ENCODE results near the gene STX11.

The STX11 gene

GRCh38 chr6:144143106-144143505 lies 7.2 kb upstream of the STX11 start:
- DNase-seq = no peak

DNA sequence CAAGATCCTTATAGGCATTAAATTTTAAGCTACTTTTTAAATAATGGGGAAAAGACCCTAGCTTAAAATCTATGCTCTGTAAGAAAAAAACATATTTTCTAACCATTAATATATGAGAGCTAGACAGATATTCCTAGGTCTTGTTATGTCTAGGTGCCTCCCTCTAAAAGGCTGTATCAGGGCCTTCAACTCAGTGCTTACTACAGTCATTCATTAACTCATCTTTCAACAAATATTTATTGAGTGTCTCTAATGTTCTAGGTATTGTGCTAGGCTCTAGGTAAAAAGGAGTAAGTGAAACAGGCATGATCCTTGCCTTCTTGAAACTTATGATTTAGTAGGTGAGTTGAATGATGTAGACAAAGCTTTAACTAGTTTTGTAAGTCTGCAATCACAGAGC lies 6.4 kb upstream of the STX11 start:
- no peak for DNase-seq

DNA sequence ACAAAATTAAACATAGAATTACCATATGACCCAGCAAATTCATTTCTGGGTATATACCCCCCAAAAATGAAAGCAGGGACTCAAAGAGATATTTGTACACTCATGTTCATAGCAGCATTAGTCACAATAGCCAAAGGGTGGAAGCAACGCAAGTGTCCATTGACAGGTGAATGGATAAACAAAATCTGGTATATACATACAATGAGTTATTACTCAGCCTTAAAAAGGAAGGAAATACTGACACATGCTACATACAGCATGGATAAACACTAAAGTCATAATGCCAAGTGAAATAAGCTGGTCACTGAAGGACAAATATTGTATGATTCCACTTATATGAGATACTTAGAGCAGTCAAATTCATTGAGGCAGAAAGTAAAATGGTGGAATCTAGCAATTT lies 5.3 kb upstream of the STX11 start:
- no peak for DNase-seq

DNA sequence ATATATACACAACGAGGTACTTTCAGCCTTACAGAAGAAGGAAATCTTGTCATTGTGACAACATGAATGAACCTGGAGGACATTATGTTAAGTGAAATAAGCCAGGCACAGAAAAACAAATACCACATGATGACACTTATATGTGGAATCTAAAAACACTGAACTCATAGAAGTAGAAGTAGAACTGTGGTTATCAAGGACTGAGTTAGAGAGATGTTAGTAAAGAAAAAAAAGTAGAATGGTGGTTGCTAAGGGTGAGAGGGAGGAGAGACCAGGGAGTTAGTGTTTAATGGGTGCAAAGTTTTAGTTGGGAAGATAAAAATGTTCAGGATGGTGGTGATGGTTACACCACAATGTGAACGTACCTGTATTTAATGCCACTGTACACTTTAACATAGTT lies 4.8 kb upstream of the STX11 start:
- no peak for DNase-seq

- no peak for DNase-seq
Observed at GRCh38 chr6:144148886-144149285, 1.4 kb upstream of the STX11 start.

- no peak for DNase-seq
Observed at GRCh38 chr6:144149558-144149893, 791 bp upstream of the STX11 start.

GRCh38 chr6:144150710-144151657 lies 667 bp downstream of the STX11 start:
- DNase-seq = peak; percentile 19 to 57 (median 32)

- DNase-seq = no peak
Observed at GRCh38 chr6:144152334-144152900, 2.1 kb downstream of the STX11 start.

DNA sequence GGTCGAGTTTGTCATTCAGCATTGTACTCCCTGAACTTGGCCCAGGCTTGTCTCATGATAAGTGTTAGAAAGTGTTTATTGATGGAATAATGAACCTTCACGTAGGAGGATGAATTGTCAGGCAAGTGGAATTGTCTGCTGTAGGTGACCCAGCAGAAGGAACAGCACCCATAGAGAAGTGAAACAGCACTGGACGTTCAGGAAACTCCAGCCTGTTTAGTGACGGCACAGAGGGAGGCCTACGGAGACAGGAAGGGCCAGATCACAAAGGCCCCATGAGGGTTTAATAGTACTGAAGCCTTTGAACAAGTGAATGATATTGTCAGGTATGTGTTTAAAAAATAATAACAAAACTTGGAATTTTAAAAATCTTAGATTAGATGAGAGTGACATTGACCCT lies 2.9 kb downstream of the STX11 start:
- DNase-seq = no peak

DNA sequence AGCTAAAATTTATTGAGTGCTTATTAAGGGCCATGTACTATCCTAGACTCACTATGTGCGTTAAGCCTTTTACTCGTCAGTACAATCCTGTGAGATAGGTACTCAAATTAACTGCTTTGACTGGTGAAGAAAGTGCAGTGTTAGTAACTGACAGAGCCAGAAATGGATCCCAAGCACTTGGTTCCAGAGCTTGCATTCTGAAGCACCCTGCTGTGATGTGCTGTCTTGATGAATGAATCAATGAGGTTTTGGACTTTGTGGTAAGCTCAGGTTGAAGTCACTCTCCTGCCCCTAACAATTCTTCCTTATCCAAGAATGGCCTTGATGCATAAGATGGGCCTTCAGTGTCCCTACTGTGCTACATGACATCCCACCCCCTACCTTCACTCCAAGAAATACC lies 3.7 kb downstream of the STX11 start:
- no peak for DNase-seq

DNA sequence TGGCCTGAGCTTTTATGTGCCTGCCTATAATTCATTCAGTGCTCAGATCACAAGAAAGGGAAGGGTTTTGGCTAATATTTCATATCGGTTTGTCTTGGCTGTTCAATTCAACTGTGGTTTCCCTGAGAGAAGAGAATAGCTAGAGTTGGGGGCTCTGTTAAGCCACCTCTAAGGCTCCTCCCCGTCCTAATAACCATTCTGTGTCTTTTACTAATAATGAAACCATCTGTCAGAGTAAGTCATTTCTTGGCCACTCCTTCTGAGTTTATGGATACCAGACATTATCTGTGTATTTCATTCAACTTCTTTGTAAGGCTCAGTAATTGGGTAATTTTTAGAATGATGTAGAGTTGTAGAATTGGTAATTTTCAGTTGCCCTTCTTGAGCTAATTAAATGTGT lies 5.2 kb downstream of the STX11 start:
- DNase-seq = no peak

DNA sequence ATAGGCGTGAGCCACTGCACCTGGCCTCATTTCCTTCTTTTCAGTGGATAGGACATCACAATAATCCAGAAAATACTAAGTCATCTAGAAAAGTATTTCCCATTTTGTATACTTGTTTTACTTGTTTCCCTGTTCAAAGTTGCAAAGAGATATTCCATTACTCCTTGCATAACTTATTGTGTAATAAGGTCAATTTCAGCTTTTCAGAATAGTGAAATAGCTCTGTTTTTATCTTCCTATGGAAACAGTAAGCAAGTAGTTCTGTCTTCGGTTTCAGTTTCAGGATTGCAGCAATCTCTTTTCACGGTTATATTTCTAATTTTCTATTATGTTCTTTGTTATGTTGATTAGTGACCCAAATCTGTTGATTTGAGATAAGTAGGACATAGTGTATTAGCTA lies 6.0 kb downstream of the STX11 start:
- no peak for DNase-seq

DNA sequence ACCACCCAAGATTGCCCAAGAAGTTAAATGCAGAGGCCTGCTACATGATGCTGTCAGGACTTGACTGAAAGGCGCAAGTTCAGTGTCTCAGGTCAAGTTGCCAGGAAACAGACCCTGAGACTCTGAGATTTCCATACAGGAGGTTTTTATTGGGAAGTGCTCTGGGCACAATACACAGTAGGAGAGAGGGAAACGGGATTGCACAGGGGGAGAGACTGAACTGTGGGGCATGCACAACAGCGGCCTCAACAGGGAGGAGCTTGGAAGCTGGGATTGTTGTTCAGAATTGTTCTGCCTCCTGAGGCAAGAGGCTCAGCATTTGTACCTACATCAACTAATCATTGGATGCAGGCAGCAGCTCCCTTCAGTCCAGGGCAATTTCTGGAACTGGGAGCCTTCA lies 6.7 kb downstream of the STX11 start:
- no peak for DNase-seq

DNA sequence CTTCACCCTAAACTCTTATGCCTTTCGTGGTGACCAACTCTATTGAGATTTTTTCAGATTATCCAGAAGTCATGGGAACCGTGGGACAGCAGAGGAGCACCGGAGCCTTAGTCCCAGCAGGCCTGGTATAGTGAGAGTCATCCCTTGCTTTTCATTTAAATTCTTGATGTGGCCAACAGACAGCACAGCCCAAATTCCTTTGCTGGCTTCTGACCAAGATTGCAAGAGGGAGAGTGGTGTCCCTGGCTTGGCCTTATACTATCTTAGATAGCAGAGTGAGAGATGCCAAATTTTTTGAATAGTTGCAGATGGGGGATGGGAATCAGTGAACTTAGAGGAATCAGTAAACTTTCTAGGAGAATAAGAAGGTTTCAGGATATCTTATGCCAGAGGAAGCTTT lies 7.8 kb downstream of the STX11 start:
- DNase-seq = no peak

DNA sequence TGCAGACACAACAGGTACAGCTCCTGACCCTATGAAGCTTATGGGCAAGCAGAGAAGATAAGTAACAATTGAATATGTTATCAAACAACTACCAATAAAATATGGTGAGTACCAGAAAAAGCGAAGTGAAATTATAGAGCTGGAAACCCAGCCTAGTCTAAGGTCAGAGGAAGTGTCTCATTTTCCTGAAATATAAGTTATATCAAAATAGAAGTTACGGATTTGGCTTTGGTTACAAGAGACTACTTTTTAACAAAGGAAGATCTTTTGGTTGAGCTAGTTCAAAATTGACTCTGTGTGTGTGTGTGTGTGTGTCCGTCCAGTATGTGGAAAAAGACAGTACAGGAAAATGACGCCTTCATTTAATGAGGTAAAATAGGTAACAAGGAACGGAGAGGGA lies 8.9 kb downstream of the STX11 start:
- no peak for DNase-seq

- no peak for DNase-seq
Observed at GRCh38 chr6:144159742-144160141, 9.4 kb downstream of the STX11 start.

GRCh38 chr6:144160431-144161005 lies 10.2 kb downstream of the STX11 start:
- no peak for DNase-seq

DNA sequence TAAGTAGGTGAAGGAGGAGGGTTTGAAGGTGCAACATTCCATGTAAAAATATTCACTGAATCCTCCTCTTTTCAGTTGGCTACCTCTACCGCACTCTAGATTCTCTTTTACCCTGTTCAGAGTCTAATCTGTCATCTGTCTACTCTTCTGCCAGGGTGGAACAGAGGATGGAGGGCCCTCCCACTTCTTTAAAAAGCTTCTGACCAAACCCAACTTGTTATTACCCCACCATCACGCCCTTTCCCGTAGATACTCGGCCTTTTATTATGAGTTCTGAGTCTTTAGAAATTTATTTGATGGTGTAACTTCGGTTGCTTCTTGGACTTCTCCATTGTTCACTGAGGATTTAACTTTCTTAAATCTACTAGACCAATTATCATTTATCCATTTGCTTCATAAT lies 11.7 kb downstream of the STX11 start:
- DNase-seq = no peak

GRCh38 chr6:144162977-144163376 lies 12.7 kb downstream of the STX11 start:
- DNase-seq = no peak

DNA sequence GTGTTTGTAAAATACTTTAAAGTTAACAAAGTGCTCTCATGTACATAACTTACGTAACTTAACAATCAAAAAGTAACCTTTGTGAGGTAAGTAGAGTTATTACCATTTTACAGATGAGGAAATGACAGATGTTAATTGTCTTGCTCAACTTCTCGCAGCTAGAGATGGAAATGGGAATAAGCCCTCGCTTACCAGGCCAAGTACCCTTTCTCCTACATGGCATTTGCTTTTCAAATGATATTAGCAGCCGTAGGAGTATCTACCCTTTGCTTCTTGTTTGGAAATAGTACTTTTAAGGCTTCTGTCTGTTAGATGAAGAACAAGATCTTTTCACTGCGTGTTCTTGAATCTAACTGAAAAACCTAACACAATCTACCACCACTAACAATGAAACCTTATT lies 15.5 kb downstream of the STX11 start:
- DNase-seq = no peak

- no peak for DNase-seq
Observed at GRCh38 chr6:144170044-144170443, 19.7 kb downstream of the STX11 start.

DNA sequence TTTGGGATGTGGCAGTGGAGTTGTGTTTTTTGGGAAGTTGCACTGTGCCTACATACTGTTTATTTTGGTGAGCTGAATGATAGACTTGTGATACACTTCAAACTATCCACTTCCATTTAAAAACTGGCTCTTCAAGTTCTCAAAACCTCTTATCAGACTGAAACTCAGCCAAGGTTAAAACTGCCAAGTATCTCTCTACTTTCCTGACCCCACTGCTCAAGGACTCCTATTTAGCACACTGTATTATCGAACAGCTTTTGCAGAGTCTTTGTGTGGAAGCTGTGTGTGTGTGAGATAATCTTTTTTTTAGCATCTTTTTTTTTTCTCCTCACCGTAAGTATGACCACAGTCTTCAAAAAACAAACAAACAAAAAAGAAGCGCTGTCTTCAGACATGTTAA lies 21.1 kb downstream of the STX11 start:
- DNase-seq = no peak

GRCh38 chr6:144174006-144174405 lies 23.7 kb downstream of the STX11 start:
- no peak for DNase-seq

DNA sequence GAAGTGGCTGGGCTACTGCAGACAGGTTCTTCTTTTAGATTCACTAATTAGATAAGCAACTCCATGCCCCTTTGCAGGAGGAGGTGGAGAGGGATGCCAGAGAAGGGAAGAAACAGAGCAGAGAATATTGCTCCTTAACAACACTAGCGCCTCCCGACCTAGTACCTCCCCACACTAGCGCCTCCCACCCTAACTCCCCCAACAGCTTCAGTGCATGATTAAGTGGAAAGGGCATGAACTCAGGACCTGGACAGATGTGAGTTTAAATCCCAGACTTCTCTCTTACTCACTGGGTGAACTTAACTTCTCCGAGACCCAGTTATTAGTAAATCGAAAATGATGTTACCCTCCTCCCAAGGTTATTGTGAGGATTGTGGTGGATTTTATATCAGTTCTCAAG lies 25.7 kb downstream of the STX11 start:
- DNase-seq = no peak

GRCh38 chr6:144177726-144178125 lies 27.4 kb downstream of the STX11 start:
- DNase-seq = no peak
